GM18507 (cell line): ENCODE results near the gene CRY2.

Source experiments
- DNase-seq: peaks from one replicate; pipeline ENCODE4 v3.0.0; 2011; ENCODE audit warnings: low read depth; ENCODE audit not compliant: insufficient read length; ENCODE audit errors: extremely low spot score
- FAIRE-seq: peaks from 2 replicates; lab custom pipeline; 2011; peaks lifted over from hg19 to GRCh38; lab: Jason Lieb, UNC

The CRY2 gene

GRCh38 chr11:45924927-45925326 is 77.7 kb downstream of the CRY2 start:
- FAIRE-seq (no peak), DNase-seq (no peak)

- FAIRE-seq (no peak), DNase-seq (no peak)
Observed at GRCh38 chr11:45925550-45925949, 78.3 kb downstream of the CRY2 start.

DNA sequence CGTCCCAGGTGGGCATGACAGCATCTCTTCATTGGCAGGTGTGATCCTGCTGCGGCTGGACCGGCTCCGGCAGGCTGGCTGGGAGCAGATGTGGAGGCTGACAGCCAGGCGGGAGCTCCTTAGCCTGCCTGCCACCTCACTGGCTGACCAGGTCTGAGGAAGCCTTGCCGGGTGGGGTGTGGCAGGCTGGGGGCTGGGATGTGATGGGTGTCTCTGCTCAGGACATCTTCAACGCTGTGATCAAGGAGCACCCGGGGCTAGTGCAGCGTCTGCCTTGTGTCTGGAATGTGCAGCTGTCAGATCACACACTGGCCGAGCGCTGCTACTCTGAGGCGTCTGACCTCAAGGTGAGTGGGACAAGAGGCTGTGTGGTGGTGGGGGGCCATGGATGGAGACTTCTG is 78.7 kb downstream of the CRY2 start:
- no peak for FAIRE-seq

DNA sequence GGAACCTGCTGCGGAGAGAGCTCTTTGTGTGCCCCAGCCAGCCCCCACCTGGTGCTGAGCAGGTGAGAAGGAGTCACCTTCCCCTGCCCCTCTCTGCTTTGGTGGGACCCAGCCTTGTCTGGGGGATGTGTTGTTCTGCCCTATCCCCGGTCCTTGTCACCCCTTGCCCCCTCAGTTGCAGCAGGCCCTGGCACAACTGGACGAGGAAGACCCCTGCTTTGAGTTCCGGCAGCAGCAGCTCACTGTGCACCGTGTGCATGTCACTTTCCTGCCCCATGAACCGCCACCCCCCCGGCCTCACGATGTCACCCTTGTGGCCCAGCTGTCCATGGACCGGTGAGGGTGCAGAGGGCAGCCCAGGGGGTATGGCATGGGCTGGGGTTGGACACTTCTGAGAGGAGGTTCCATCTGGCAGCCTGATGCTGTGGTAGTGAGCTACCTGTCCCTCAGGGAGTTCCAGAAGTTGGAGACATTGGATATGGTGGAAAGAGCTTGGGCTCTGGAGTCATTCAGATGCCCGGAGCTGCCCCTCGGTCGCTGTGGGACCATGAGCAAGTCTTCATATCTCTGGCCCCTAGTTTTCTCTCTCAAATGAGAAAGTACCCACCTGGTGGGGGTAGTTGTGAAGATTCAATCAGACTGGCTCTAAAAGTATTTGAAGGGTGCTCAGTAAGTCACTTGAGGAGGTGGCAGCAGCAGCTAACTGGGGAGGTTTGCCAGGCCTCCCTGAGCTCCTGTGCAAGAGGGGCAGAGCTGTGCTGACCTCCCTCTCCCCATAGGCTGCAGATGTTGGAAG is 79.5 kb downstream of the CRY2 start:
- FAIRE-seq (no peak), DNase-seq (no peak)

More for the DNA sequence above, 78.7 kb downstream of the CRY2 start:
- DNase-seq, result no peak

DNA sequence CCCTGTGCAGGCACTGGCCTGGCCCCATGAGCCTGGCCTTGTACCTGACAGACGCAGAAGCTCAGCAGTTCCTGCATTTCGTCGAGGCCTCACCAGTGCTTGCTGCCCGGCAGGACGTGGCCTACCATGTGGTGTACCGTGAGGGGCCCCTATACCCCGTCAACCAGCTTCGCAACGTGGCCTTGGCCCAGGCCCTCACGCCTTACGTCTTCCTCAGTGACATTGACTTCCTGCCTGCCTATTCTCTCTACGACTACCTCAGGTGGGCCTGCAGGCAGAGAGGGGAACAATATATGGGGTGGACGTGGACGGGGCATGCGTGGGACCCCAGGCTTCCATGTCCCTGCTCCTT is 80.0 kb downstream of the CRY2 start:
- no peak for FAIRE-seq

GRCh38 chr11:45927684-45928413 is 80.6 kb downstream of the CRY2 start:
- FAIRE-seq (no peak), DNase-seq (no peak)

More for the DNA sequence above, 80.0 kb downstream of the CRY2 start:
- DNase-seq, result no peak

DNA sequence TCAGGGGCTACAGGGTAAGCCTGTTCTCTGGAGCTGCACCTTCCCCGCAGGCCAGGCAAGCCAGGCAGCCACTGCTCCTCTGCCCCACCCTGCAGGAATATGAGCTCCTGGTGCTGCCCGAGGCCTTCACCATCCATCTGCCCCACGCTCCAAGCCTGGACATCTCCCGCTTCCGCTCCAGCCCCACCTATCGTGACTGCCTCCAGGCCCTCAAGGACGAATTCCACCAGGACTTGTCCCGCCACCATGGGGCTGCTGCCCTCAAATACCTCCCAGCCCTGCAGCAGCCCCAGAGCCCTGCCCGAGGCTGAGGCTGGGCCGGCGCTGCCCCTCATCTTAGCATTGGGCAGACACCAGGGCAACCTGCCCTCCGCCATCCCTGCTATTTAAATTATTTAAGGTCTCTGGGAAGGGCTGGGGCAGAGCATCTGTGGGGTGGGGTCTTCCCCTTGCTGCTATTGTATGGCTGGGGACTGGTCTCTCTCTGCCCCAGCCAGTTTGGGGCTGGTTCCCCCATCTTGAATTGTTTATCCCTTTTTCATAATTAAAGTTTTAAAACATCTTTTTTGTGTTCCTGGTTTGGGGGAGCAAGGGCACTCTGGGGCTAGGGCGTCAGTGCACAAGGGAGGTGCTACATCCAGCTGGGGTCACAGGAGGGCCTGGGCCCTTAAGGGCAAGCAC is 81.4 kb downstream of the CRY2 start:
- FAIRE-seq (no peak), DNase-seq (no peak)

DNA sequence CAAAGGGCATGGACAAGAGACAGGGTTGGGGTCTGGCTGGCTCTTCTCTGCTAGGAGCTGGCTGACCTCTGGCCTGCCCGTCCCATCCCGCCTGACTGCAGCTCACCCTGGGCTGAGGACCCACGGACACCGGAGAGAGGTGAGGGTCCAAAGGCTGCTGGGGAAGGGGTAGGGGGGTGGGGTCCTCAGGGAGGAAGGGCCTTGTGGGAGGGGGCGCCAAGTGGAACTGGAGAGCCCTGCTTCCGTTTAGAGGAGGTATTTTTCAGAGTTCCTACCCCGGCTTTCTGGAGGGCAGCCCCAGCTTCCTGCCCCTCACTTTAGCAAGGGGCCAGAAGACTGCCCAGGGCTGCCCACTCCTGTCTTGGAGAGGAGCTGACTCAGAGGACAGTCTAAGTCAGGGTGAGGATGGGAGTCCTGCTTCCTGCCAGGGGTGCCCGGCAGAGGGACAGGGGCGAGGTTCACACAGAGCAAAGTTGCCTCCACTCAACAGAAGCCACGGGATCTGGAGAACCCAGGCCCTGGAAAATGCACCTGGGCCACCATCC is 82.3 kb downstream of the CRY2 start:
- FAIRE-seq (peak; percentile 15), DNase-seq (no peak)

DNA sequence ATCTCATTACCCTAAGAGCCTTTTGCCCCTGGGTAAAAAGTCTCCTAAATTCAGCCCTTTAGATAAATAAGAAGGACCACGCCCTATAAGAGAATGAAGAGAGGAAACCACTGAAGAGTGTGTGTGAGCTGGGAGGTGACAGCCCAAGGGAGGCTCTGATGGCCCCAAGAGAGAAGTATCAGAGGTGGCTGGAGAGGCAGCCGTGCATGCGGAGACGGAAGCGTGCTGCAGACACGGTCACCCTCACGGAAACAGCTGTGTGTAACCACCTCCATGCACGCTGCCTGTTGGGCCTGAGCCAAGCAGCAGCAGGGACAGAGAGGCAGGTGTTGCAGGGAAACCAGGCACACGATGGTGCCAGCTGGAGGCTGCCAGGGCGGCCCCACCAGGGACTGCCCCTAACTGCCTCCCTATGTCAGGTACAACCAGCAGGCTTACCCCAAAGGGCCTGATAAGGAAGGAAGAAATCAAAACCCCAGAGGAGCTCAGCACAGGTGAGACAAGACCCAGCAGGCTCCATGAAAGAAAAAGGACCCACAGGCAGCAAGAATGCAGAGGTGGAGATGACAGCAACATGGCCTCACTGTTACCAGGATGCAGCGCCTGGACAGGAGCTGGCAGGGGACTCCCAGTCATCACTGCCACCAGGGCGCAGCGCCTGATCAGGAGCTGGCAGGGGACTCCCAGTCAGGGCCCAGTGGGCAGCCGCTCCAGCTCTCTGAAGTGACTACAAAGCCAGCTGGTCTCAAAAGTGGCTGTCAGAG is 82.9 kb downstream of the CRY2 start:
- peak; percentile 88 for DNase-seq
- FAIRE-seq, result peak; percentile 99

GRCh38 chr11:45930951-45931570 is 83.8 kb downstream of the CRY2 start:
- DNase-seq (no peak), FAIRE-seq (no peak)

DNA sequence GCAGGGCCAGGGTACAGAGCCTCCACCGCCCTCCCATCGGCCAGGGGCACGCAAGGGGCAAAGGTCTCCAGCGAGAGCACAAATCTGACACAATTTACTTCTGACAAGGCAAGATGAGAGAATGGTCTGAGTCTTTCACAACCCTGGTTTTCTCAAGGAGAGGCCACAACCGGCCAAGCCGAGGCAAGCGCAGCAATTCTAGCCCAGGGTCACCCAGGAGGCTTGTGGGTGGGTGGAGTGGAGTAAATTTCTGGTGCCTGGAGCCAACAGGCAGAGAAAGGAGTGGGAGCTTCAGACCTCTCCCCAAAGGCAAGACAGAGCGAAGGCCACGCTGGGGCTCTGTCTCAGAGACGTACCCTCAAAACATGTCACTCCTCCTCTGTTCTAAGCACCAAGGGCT is 84.5 kb downstream of the CRY2 start:
- DNase-seq (no peak), FAIRE-seq (no peak)

GRCh38 chr11:45932217-45932616 is 84.9 kb downstream of the CRY2 start:
- DNase-seq (no peak), FAIRE-seq (no peak)
